ENCODE data around the gene HLA-DMA.

GRCh38 chr6:32935551-32936238 lies 17.2 kb downstream of the HLA-DMA start:
- TF ChIP-seq CTCF (IDR thresholded peaks at IDR 0.05) (no peak), POLR2A (IDR thresholded peaks at IDR 0.05) (no peak)

Measured in Peyer's patch (tissue), 4 donors.